Activated CD8-positive, alpha-beta memory T cell treated with anti-CD3 and anti-CD28 coated beads, Interleukin-2, amount 50 U/mL, for 24 hours (primary cell): ENCODE data around the gene PAX9.

Experiments used
- DNase-seq: peaks from one replicate; pipeline ENCODE4 v3.0.0-alpha.2; 2020; ENCODE audit errors: extremely low read depth

PAX9 gene

DNA sequence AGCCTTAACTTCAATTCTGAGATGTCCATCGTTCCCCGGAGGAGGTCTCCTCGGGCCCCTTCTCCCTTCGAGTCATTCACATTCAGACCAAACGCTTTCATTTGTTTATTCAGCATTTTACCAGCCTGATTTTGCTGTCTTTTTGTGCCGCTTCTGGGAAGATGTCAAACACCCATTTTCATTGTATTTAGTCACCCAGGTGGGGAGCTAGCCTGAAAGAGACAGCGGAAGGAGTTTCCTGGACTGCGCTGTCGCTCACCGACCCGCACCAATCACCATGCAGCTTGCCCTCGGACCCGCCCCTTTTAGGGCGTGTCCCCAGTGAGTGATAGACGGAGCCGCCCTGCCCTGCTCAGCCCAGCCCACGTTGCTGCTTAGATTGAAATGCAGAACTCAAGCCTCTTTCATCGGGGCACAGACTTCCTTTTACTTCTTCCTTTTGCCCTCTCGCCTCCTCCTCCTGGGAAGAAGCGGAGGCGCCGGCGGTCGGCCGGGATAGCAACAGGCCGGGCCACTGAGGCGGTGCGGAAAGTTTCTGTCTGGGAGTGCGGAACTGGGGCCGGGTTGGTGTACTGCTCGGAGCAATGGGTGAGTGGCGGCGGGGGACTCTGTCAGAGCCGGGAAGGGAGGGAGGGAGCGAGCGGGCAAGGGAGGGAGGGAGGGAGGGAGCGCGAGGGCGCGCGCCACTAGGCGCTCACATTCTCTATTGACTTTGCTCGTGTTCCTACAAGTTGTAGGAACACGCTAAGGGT, at the start of gene PAX9:
Gene PAX9 (plus strand): TSS at position 355 of the 752 bp plus-strand sequence. CDS start 230 bp downstream, at position 585.
- DNase-seq = no peak

DNA sequence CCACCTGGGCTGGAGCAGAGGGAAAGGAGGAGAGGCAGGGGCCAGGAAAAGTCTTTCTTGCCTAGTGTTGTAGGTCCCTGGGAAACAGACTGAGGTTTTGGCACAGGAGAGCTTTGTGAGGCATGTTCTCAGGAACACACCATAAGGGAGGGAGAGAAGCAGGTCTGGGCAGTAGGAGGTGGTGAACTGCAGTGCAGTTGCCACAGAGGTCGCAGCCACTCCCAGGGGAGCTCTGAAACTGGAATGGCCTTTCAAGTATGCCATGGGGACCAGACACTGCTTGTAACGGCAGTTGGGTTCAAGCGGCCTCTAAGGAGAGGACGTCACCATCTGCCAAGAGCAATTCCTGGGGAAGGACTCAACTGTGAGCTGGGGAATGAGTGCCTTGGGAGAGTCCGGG, 43.8 kb upstream of the PAX9 start:
- DNase-seq = no peak

GRCh38 chr14:36618641-36619040, 43.0 kb upstream of the PAX9 start:
- DNase-seq = no peak

DNA sequence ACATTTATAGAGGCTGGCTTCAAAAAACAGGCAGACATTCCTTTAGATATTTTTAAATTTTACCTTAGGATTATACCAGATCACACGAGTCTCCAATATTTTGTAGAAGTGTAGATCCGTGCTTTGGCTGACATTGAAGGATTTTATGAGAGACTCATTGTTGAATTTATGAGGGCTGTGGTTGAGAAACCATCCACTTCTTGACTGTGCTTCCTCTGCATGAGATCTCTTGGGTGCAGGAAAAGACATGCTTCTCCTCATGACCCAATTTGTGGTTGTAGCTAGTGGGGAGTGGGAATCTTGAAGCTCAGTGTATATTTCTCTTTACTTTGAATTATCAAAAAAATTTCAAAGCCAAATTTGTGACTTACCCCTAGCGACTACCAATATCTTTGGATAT, 42.5 kb upstream of the PAX9 start:
- no peak for DNase-seq

- no peak for DNase-seq
These were observed 41.8 kb upstream of the PAX9 start for GRCh38 chr14:36619853-36620252.

DNA sequence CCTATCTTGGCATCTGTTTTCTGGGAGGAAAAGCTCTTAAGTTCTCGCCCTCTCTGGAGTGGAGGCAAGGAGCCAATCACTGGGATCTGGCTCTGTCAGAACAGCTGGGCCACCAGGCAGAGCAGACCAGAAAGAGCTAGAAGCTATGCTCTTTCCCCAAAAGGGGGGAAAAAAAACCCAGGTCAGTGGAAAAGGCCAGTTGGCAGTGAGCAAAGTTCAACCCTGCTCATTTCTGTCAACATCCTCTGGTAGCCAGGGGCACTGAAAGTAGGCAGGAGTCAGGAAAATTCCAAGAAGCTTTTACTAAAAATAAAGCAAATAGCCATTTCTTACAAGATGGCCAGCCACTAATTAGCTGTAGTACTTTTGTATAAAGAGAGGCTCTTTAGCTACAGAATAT, 36.6 kb upstream of the PAX9 start:
- DNase-seq = no peak

GRCh38 chr14:36625436-36625835, 36.2 kb upstream of the PAX9 start:
- no peak for DNase-seq

- no peak for DNase-seq
These were observed 35.5 kb upstream of the PAX9 start for GRCh38 chr14:36626151-36626550.

DNA sequence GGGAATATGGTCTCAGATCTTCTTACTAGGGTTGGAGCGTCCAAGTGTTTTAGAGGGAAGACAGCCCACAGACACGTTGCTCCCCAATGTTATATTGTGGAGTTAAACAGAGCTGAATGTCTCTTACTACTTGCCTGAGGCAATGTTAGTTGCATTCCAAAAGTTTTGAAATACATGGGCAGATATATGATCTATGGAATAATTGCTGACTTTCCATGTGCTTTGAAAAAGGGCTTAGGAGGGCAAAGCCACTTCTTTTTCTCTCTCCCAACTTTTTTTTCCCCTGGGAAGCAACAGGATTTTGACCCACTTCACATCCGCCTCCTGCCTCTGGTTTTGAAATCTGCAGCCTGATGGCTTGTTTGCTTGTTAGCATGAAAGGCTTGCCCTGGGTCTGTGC, 33.7 kb upstream of the PAX9 start:
- no peak for DNase-seq

DNA sequence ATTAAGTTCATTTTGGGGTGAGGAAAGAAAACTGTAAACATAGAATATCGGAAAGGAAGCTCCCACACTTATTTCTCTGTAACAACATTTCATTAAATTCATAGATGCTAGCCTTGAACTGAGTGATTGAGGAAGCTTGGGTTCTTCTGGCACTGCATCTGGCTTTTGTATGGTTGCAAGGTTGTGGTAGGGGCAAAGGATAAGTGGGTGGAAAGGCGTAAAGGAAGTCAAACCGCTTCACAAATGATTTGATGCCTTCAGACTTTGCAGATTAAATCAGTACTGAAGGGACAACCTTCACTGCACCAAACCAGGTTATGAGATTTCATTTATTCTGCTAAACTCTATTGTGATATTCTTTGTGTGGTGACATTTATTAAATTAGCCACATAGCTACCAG, 28.1 kb upstream of the PAX9 start:
- no peak for DNase-seq

- no peak for DNase-seq
These were observed 14.8 kb upstream of the PAX9 start for GRCh38 chr14:36646664-36647416.

GRCh38 chr14:36647417-36647823, 14.2 kb upstream of the PAX9 start:
- DNase-seq = no peak

DNA sequence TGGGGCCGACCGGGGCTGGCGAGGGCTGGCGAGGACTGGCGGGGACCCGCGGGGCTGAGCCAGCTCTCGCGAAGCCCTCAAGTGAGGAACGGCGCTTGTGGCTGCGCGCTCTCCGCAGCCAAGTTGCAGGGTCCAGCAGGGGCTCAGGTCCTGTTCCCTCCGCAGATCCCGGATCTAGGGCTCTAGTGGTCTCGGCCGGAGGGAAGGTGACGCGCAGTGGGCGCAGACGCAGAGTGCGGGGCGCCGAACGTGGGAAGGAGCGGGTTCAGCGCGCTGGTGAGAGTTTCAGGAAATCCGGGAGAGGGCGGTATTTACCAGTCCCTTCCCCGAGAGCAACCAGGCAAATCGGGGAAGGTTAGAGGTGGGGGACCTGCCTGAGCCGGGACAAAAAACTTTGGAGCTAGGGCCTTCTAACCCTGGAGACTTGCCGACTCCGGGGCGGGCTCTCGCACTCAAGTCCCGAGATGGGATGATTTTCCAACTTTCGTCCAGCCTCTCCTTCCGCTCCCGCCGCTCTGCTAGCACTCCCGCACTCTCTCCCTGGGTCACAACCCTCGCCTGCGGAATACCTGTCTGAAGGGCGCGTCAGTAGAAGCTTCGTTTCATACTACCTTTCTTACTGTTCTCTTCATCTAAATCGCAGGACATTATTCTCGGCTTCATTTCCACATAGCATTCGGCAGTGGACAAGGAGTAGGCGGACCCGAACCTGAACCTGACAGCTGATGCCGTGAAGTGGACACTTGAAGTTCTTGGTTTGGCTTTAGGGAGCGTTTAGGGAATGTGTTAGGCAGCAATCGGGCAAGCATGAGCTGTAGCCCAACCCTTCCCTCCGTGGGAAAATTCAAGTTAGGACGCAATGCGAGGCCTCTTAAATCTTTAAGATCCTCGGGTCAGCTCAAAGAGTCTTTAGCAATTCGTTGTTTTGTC, 13.6 kb upstream of the PAX9 start:
- DNase-seq = no peak

GRCh38 chr14:36649872-36650650, 11.6 kb upstream of the PAX9 start:
- DNase-seq = no peak

DNA sequence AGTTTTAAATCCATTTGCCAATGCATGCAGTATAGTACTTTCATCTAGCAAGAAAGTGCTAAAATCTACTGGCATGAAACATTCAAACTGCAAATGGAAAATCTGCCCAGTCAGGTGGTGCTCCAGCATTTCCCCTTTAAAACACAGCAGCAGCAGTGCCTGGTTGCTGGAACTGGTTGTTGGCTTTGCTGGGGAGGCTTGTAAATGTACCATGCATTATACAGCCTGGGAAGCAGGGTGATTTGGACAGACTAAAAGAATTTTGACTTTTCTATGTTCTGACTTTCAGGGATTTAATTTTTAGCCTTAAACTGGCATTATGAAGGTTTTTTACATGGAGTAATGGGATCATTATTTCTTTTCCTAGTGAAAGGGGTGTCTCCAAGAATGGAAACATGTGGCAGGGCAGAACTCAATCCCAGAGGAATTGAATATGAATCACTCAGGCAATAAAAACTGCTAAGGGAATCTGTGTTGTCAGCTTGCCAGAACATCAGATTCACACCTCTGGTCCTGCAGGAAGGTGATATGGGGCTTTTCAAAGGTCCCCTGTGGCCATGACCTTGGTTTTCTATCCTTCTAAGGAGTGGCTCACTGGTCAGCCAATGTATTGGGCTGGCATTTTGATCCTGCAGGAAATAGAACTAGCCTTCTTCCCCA, 9.0 kb upstream of the PAX9 start:
- DNase-seq = no peak

DNA sequence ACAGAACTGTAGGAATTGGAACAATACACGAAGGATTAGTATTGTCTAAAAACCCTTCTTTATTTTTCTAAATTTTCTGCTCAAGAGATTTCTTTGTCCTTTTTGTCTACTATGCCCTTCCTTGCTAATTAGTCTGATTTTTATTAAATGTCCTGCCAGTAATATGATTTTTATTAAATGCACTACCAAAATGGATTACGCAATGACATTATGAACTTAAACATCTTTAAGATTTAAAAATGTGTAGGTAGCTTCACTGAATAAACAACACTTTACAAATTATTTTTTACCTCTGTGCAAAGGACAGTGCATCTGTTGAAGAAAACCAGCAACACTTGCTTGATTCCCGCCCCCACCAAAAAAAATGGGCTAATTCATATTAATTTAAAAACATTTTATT, 8.2 kb upstream of the PAX9 start:
- DNase-seq = no peak

GRCh38 chr14:36653962-36654793, 7.5 kb upstream of the PAX9 start:
- no peak for DNase-seq

GRCh38 chr14:36654794-36655381, 6.8 kb upstream of the PAX9 start:
- DNase-seq = no peak

GRCh38 chr14:36655571-36655962, 6.1 kb upstream of the PAX9 start:
- DNase-seq = no peak
